Right atrium auricular region (tissue), 2 donors: ENCODE results near the gene LRRFIP1. TPM values are rescaled to one million over a fixed set of nuclear protein-coding genes. Genes with fewer than 3 reads are reported as not detected.
A peak's percentile ranks its signal among the peaks of the same experiment; 100 is the strongest.

Source experiments
- DNase-seq: peaks from one replicate; pipeline ENCODE4 v3.0.0-alpha.2; 2019; ENCODE audit warnings: low spot score
- H3K27ac ChIP-seq, 2 donors: fragments of 200-600 bp; sonication (generic); 1 replicate in 1 of 2; 2 replicates in 1 of 2; pipeline ENCODE4 v1.5.1; 2016 to 2019
- H3K27me3 ChIP-seq, 2 donors: fragments of 200-600 bp; sonication (generic); one replicate each; pipeline versions ENCODE4 v1.5.1 to v1.6.0; 2017 to 2019
- H3K36me3 ChIP-seq: fragments of 200-600 bp; sonication (generic); one replicate; pipeline ENCODE4 v1.5.1; 2016
- H3K4me1 ChIP-seq, 2 donors: fragments of 200-600 bp; sonication (generic); one replicate each; pipeline versions ENCODE4 v1.5.1 to v1.6.0; 2017 to 2019
- H3K4me3 ChIP-seq, 2 donors: fragments of 200-600 bp; sonication (generic); 1 replicate in 1 of 2; 2 replicates in 1 of 2; pipeline ENCODE4 v1.5.1; 2017 to 2019; ENCODE audit warnings: mild to moderate bottlenecking in 1 of 2, moderate library complexity in 1 of 2
- H3K9me3 ChIP-seq, 2 donors: fragments of 200-600 bp; sonication (generic); one replicate each; pipeline ENCODE4 v1.5.1; 2019
- total RNA-seq, 2 donors: library from RNA; depleted of rRNA; stranded (reverse); fragments of >200 nt; gene quantifications; one replicate each; pipeline ENCODE4 v1.1.0, GENCODE V29; 2016
- TF ChIP-seq, protein P1 (sequence below), 2 donors: fragments of 200-600 bp; sonication (generic); IDR thresholded peaks; one replicate each; pipeline ENCODE4 v1.5.1; 2019; ENCODE audit warnings: antibody characterized with exemption in 2 of 2

Gene LRRFIP1
- total RNA-seq, 2 donors from 2014 or later: 71.2 to 88.5 TPM

DNA sequence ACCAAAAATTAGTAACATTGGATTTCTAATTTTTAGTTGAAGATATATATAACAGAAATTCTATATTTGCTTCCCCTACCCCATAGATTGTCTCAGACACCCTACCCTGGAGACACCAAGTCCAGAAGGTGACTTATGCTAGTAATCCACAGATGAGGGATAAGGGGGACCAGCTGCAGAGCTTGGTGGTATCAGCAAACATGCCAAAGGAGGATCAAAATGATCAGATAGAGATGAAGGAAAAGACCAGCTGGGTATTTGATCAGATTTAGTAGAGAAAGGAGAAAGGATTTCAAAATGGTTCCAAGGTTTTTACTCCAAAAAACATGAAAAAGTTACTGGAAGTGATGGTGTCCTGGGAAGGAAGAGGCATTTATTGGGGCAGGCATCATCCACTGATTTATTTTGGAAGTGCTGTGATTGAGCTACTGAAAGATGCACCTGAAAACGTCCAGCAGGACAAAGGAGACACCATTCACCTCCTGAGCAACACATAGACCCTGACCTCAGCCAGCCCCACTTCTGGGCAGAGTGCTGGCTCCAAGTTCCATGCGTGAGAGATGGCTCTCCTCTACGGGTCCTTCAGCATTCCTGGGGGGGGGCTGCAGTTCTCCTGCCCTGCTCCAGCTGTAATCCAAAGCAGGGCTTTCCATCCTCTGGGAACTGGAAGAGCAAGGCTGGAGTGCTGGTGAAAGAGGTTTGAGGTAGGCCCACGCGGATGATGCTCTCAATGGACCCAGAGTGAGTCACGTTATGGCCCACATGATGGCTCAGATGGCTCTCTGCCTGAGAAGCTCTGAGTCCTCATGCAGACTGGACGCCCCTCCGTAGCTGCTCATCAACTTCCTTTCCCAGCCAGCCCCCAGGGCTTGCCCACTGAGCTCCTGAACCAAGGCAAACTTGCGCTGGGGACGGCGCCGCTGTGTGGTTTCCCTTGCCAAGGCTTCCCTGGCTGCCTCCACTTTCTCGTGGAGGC lies 3.7 kb upstream of the LRRFIP1 start:
- H3K27ac ChIP-seq: peak overlapping the region in 1 of 2 donors; percentile 10
- peaks cover 0 to 25% of the 10 kb centered on the region in 2 donors for H3K4me1 ChIP-seq
- H3K4me3 ChIP-seq: no peak overlapping the region
- DNase-seq: no peak
- H3K27me3 ChIP-seq: no peaks in the 10 kb centered on the region
- TF ChIP-seq, protein P1, sequence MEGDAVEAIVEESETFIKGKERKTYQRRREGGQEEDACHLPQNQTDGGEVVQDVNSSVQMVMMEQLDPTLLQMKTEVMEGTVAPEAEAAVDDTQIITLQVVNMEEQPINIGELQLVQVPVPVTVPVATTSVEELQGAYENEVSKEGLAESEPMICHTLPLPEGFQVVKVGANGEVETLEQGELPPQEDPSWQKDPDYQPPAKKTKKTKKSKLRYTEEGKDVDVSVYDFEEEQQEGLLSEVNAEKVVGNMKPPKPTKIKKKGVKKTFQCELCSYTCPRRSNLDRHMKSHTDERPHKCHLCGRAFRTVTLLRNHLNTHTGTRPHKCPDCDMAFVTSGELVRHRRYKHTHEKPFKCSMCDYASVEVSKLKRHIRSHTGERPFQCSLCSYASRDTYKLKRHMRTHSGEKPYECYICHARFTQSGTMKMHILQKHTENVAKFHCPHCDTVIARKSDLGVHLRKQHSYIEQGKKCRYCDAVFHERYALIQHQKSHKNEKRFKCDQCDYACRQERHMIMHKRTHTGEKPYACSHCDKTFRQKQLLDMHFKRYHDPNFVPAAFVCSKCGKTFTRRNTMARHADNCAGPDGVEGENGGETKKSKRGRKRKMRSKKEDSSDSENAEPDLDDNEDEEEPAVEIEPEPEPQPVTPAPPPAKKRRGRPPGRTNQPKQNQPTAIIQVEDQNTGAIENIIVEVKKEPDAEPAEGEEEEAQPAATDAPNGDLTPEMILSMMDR (IDR thresholded peaks at IDR 0.05): no peak
- no peaks in the 10 kb centered on the region for H3K36me3 ChIP-seq
- no peaks in the 10 kb centered on the region for H3K9me3 ChIP-seq

DNA sequence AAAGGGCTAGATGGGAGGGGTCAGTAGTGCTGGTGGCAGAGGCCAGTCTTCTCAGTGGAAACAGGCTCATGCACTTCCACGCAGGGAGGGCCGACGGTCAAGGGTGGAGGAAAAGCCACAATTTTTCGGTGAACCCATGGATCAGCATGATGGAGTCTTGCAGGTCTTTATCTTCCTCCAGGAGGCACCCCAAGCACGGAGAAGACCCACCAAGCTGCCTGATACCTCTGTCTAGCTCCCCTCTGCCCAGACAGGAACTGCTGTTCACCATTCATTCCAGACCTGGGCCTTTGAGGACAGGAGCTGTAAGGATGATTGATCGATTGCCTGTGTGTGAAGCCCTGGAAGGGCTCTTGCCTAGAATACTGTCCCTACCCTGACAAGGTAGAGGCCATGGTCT lies 2.8 kb upstream of the LRRFIP1 start:
- H3K27ac ChIP-seq: peak overlapping the region; percentile 4 to 91
- no peak overlapping the region for H3K4me3 ChIP-seq
- H3K36me3 ChIP-seq: no peaks in the 10 kb centered on the region
- peaks cover 0 to 32% of the 10 kb centered on the region in 2 donors for H3K4me1 ChIP-seq
- DNase-seq: no peak
- H3K27me3 ChIP-seq: no peaks in the 10 kb centered on the region
- TF ChIP-seq, protein P1 (IDR thresholded peaks at IDR 0.05): no peak
- no peaks in the 10 kb centered on the region for H3K9me3 ChIP-seq

DNA sequence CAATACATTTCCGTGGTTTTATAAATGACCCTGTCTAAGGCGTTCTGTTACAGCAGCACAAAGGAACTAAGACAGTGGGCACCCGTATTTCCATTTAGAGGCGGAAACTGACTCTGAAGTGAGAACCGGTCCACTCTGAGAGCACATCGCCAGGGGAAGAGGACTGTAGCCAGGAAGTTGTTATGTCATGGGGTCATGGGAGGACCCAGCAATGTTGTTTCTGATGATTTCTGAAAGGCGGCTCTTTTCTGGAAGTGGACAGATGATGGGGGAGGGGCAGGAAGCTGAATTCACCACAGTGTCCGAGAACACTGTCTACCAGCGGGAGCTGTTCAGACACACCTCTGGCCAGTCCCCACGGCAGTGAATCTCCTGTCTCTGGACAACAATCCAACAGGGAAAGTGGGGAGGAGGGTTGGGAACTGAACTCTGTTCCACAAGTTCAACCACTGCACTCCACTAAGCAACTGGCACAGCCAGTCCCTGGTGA lies 2.1 kb upstream of the LRRFIP1 start:
- Histone ChIP-seq H3K27ac (peak overlapping the region; percentile 89 to 91), H3K27me3 (no peaks in the 10 kb centered on the region), H3K4me3 (no peak overlapping the region), H3K36me3 (no peaks in the 10 kb centered on the region), H3K4me1 (peaks cover 0 to 39% of the 10 kb centered on the region in 2 donors), H3K9me3 (no peaks in the 10 kb centered on the region)
- TF ChIP-seq, protein P1 (IDR thresholded peaks at IDR 0.05): no peak
- no peak for DNase-seq

DNA sequence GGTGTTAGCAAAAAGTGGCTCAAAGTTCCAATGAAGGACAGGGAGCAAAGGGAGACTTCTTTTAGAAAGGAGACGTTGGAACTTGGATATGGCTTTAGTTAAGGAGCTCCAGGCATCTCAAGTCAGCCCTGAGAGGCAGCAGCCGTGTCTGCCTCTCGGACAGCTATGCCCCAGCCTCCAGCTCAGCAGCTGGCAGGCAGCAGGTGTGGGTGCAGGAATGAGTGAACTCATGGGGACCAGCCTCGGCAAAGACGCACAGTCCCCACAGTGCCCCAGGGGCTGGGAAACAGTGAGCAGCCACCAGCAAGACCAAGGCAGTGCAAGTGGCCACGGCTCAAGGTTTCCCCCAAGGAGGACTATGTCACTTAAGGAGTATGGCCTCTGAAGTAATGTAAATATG lies 1.6 kb upstream of the LRRFIP1 start:
- H3K27me3 ChIP-seq: no peaks in the 10 kb centered on the region

DNA sequence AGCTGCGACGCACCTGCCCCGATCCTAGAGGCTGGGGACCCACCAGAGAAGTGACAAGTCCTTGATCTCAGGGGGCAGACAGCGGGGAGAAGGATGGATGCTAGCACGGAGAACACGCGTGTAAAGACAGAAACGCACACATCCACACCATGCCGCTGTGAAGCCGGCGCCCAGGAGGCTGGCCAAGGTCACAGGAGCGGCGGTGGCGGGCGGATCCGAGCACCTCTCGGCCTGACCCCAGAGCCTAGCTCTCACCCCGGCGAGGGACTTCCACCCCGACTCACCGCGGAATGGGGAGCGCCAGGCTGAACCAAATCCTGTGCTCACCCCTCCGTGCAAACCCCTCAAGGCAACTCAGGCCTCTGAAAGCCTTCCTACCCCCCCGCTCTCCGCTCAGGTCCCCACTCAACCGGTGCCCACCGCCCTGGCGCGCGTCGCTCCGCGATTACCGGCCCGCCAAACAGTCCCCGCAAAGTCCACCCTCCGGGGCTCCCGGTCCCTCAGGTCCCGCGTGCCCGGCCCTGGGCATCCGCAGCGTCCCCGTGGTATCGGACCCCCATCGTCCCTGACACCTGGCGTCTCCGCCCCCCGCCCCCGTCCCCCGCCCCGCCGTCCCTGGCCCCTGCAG lies 460 bp upstream of the LRRFIP1 start:
- Histone ChIP-seq H3K27ac (peak overlapping the region; percentile 89 to 91), H3K4me1 (peaks cover 0 to 54% of the 10 kb centered on the region in 2 donors), H3K27me3 (no peaks in the 10 kb centered on the region), H3K36me3 (no peaks in the 10 kb centered on the region), H3K9me3 (no peaks in the 10 kb centered on the region), H3K4me3 (peak overlapping the region; percentile 75 to 78)
- TF ChIP-seq, protein P1 (IDR thresholded peaks at IDR 0.05): no peak
- no peak for DNase-seq

More for the DNA sequence above, 1.6 kb upstream of the LRRFIP1 start:
- Histone ChIP-seq H3K4me1 (peaks cover 0 to 44% of the 10 kb centered on the region in 2 donors), H3K9me3 (no peaks in the 10 kb centered on the region), H3K36me3 (no peaks in the 10 kb centered on the region), H3K4me3 (no peak overlapping the region), H3K27ac (peak overlapping the region; percentile 89 to 91)
- TF ChIP-seq, protein P1 (IDR thresholded peaks at IDR 0.05): no peak
- no peak for DNase-seq
